ENCODE measurements around the gene THSD8.

THSD8 gene

GRCh38 chr19:12786141-12786870, 15.6 kb upstream of the THSD8 start:
- Mint-ChIP-seq H3K4me1 (ENCODE audit: low read depth) (peaks cover 40% of the 10 kb centered on the region), H3K36me3 (ENCODE audit: low read depth) (peaks cover 6% of the 10 kb centered on the region), H3K27ac (peak overlapping the region; percentile 82), H3K27me3 (no peaks in the 10 kb centered on the region), H3K4me3 (no peak overlapping the region), H3K9me3 (no peaks in the 10 kb centered on the region)
- no peak for DNase-seq

GRCh38 chr19:12786952-12787351, 14.9 kb upstream of the THSD8 start:
- DNase-seq, result no peak
- Mint-ChIP-seq H3K36me3 (ENCODE audit: low read depth) (peaks cover 10% of the 10 kb centered on the region), H3K4me3 (no peak overlapping the region), H3K27me3 (no peaks in the 10 kb centered on the region), H3K4me1 (ENCODE audit: low read depth) (peaks cover 34% of the 10 kb centered on the region), H3K9me3 (no peaks in the 10 kb centered on the region), H3K27ac (peak overlapping the region; percentile 82)

GRCh38 chr19:12787458-12787857, 14.4 kb upstream of the THSD8 start:
- no peaks in the 10 kb centered on the region for H3K9me3 Mint-ChIP-seq
- H3K27me3 Mint-ChIP-seq, result no peaks in the 10 kb centered on the region
- peaks cover 30% of the 10 kb centered on the region for H3K4me1 Mint-ChIP-seq (ENCODE audit: low read depth)
- peaks cover 15% of the 10 kb centered on the region for H3K36me3 Mint-ChIP-seq (ENCODE audit: low read depth)
- no peak for DNase-seq
- H3K4me3 Mint-ChIP-seq, result no peak overlapping the region
- H3K27ac Mint-ChIP-seq, result peak overlapping the region; percentile 42

GRCh38 chr19:12788042-12788681, 13.7 kb upstream of the THSD8 start:
- Mint-ChIP-seq H3K27ac (peak overlapping the region; percentile 97), H3K9me3 (no peaks in the 10 kb centered on the region), H3K27me3 (no peaks in the 10 kb centered on the region), H3K4me3 (peak overlapping the region; percentile 83), H3K36me3 (ENCODE audit: low read depth) (peaks cover 22% of the 10 kb centered on the region), H3K4me1 (ENCODE audit: low read depth) (peaks cover 27% of the 10 kb centered on the region)
- no peak for DNase-seq

- H3K4me1 Mint-ChIP-seq (ENCODE audit: low read depth), result peaks cover 27% of the 10 kb centered on the region
- peak overlapping the region; percentile 97 for H3K27ac Mint-ChIP-seq
- H3K27me3 Mint-ChIP-seq, result no peaks in the 10 kb centered on the region
- H3K36me3 Mint-ChIP-seq (ENCODE audit: low read depth), result peaks cover 25% of the 10 kb centered on the region
- peak; percentile 69 for DNase-seq
- no peaks in the 10 kb centered on the region for H3K9me3 Mint-ChIP-seq
- H3K4me3 Mint-ChIP-seq, result peak overlapping the region; percentile 83
Observed at GRCh38 chr19:12788682-12789097, 13.2 kb upstream of the THSD8 start.

- H3K4me1 Mint-ChIP-seq (ENCODE audit: low read depth), result peaks cover 30% of the 10 kb centered on the region
Observed at GRCh38 chr19:12789098-12789903, 12.6 kb upstream of the THSD8 start.

GRCh38 chr19:12789904-12790619, 11.8 kb upstream of the THSD8 start:
- H3K36me3 Mint-ChIP-seq (ENCODE audit: low read depth), result peaks cover 31% of the 10 kb centered on the region

More at GRCh38 chr19:12789098-12789903, 12.6 kb upstream of the THSD8 start:
- Mint-ChIP-seq H3K9me3 (no peaks in the 10 kb centered on the region), H3K36me3 (ENCODE audit: low read depth) (peaks cover 28% of the 10 kb centered on the region), H3K27ac (peak overlapping the region; percentile 97), H3K27me3 (no peaks in the 10 kb centered on the region), H3K4me3 (peak overlapping the region; percentile 98)
- no peak for DNase-seq

GRCh38 chr19:12790628-12791344, 11.1 kb upstream of the THSD8 start:
- no peaks in the 10 kb centered on the region for H3K9me3 Mint-ChIP-seq
- peaks cover 31% of the 10 kb centered on the region for H3K36me3 Mint-ChIP-seq (ENCODE audit: low read depth)
- H3K4me3 Mint-ChIP-seq, result peak overlapping the region; percentile 98
- no peak for DNase-seq
- H3K27me3 Mint-ChIP-seq, result no peaks in the 10 kb centered on the region
- peaks cover 43% of the 10 kb centered on the region for H3K4me1 Mint-ChIP-seq (ENCODE audit: low read depth)
- H3K27ac Mint-ChIP-seq, result peak overlapping the region; percentile 99

More at GRCh38 chr19:12789904-12790619, 11.8 kb upstream of the THSD8 start:
- peak; percentile 94 for DNase-seq
- no peaks in the 10 kb centered on the region for H3K9me3 Mint-ChIP-seq
- H3K4me3 Mint-ChIP-seq, result peak overlapping the region; percentile 98
- H3K4me1 Mint-ChIP-seq (ENCODE audit: low read depth), result peaks cover 38% of the 10 kb centered on the region
- peak overlapping the region; percentile 99 for H3K27ac Mint-ChIP-seq
- H3K27me3 Mint-ChIP-seq, result no peaks in the 10 kb centered on the region

GRCh38 chr19:12791345-12792050, 10.4 kb upstream of the THSD8 start, which contains the start of gene JUNB:
JUNB (plus strand) TSS chr19:12791486; CDS start chr19:12791772, 286 bp downstream.
- DNase-seq, result peak; percentile 97
- H3K36me3 Mint-ChIP-seq (ENCODE audit: low read depth), result peaks cover 33% of the 10 kb centered on the region
- peaks cover 51% of the 10 kb centered on the region for H3K4me1 Mint-ChIP-seq (ENCODE audit: low read depth)
- H3K4me3 Mint-ChIP-seq, result peak within 1 kb of the TSS; percentile 98
- no peaks in the 10 kb centered on the region for H3K9me3 Mint-ChIP-seq
- H3K27me3 Mint-ChIP-seq, result no peaks in the 10 kb centered on the region
- H3K27ac Mint-ChIP-seq, result peak within 1 kb of the TSS; percentile 99

GRCh38 chr19:12792051-12792852, 9.6 kb upstream of the THSD8 start:
- peak overlapping the region; percentile 99 for H3K27ac Mint-ChIP-seq
- H3K27me3 Mint-ChIP-seq, result no peaks in the 10 kb centered on the region
- peak; percentile 85 for DNase-seq
- peak overlapping the region; percentile 98 for H3K4me3 Mint-ChIP-seq
- H3K4me1 Mint-ChIP-seq (ENCODE audit: low read depth), result peaks cover 51% of the 10 kb centered on the region
- peaks cover 40% of the 10 kb centered on the region for H3K36me3 Mint-ChIP-seq (ENCODE audit: low read depth)
- no peaks in the 10 kb centered on the region for H3K9me3 Mint-ChIP-seq

- no peak for DNase-seq
- Mint-ChIP-seq H3K4me3 (peak overlapping the region; percentile 98), H3K27ac (peak overlapping the region; percentile 99), H3K36me3 (ENCODE audit: low read depth) (peaks cover 46% of the 10 kb centered on the region), H3K9me3 (no peaks in the 10 kb centered on the region), H3K4me1 (ENCODE audit: low read depth) (peaks cover 51% of the 10 kb centered on the region), H3K27me3 (no peaks in the 10 kb centered on the region)
Observed at GRCh38 chr19:12792853-12793289, 9.0 kb upstream of the THSD8 start.
